AG09319 (cell line): ENCODE measurements around the gene RASA4.
A peak's percentile ranks its signal among the peaks of the same experiment; 100 is the strongest.
"Not testable (repeated sequence)": the region's sequence is repeated elsewhere in the genome, so short reads cannot be mapped to it uniquely, and the experiment has no call there.

Experiments used
- DNase-seq: peaks from one replicate; pipeline ENCODE4 v3.0.0-alpha.2; 2010; ENCODE audit warnings: low read depth; ENCODE audit errors: extremely low read depth
- TF ChIP-seq, protein P1 (sequence below): IDR thresholded peaks from 2 replicates; pipeline ENCODE4 v1.5.1; 2011; ENCODE audit warnings: low read depth, mild to moderate bottlenecking, inconsistent platforms, low read length, moderate library complexity

RASA4 gene

DNA sequence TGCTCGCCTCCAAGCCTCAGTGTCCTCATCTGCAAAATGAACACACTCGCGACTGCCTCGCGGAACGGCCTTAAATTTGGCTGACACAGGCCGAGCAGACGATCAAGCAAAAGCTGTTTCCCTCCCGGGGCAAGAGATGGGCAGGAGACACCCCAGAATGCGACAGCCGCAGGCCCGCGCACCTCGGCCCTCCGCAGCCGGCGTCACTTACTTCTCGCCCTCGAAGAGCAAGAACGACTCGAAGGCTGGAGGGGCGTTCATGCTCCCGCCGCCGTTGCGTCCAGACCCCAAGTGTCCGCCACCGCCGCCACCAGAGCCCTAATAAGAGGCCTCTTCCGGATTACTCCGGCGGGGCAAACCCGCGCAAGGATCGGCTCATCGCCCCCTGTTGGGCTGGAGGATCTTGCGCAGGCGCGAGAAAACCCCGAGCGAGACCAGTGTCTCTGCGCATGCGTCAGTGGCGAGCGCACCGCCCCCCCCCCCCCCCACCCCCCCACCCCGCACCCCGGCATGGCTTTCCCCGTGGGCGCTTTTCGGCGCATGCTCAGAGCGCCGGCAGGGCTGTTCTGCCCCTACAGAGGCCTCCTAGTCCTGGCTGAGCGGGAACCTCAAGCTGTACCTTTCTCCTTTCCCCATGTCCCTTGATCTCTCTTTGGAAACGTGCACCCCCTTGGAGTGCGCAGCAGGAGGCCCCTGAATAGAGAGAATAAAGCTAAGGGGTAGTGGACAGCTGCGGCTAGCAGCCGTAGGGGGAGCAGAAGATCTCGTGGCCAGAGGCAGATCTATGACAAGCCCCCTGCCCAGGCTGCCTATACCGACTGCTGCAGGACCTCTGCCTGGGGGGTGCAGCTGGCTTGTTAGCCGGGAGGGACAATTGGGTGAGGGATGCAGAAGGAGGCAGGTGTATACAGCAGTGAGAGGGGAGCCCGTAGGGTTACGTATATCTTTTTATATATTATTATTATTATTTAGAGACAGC, 44.0 kb downstream of the RASA4 start, which contains the start of gene POLR2J3:
TSS of gene POLR2J3 (minus strand) at position 323 of the 979 bp plus-strand sequence. CDS start at position 261, 62 bp downstream.
- TF ChIP-seq, protein P1, sequence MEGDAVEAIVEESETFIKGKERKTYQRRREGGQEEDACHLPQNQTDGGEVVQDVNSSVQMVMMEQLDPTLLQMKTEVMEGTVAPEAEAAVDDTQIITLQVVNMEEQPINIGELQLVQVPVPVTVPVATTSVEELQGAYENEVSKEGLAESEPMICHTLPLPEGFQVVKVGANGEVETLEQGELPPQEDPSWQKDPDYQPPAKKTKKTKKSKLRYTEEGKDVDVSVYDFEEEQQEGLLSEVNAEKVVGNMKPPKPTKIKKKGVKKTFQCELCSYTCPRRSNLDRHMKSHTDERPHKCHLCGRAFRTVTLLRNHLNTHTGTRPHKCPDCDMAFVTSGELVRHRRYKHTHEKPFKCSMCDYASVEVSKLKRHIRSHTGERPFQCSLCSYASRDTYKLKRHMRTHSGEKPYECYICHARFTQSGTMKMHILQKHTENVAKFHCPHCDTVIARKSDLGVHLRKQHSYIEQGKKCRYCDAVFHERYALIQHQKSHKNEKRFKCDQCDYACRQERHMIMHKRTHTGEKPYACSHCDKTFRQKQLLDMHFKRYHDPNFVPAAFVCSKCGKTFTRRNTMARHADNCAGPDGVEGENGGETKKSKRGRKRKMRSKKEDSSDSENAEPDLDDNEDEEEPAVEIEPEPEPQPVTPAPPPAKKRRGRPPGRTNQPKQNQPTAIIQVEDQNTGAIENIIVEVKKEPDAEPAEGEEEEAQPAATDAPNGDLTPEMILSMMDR: peak; percentile 41
- DNase-seq: peak; percentile 83

DNA sequence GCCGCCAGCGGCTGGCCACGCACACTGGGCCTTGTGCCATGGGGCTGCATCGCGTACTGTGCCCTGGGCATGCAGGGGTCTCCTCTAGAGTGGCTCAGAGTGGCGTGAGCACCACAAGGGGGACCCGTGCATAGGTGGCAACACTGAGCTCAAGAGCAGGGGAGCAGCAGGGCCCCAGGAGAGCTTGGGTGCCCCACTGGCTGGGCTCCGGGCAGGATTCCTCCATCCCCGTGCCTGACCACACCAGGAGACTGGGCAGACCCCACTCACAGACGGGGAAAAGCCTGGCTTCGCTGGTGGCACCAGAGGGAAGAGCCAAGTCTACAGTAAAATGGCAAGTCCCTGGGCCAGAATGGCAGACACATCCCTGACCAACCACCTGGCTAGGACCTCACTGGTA, 47.9 kb downstream of the RASA4 start:
- DNase-seq: not testable (repeated sequence)

DNA sequence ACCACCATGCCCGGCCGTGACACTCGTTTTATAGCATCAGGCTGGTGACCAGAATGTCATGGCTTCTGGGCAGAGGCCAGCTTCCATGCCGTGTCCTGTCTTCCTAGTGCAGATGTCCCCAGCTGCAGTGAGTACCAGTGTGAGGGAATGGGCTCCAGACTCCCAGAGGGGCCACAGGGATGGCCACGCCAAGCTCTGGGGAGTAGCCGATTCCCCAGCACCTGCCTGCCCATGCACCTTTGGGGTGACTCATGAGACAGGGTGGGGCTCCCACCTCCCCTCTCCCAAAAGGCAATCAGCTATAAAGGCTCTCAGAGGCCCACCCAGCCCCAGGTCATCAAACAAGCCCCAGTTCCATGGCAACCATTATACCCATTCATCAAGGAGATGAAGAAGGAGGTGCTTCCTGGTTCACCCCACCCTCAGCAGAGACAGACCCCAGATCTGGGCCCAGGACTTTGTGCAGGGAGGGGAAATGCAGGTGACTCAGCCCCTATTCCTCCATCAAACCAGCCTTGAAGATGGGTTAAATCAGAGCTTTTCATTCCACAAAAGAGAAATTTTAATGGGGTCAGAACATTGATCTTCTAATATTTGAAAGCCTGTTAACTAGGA, 65.6 kb downstream of the RASA4 start, which contains the start of gene SPDYE2:
TSS of gene SPDYE2 (plus strand) at position 419 of the 615 bp plus-strand sequence. CDS start 2,030 bp downstream, outside the sequence.
- not testable (repeated sequence) for DNase-seq

DNA sequence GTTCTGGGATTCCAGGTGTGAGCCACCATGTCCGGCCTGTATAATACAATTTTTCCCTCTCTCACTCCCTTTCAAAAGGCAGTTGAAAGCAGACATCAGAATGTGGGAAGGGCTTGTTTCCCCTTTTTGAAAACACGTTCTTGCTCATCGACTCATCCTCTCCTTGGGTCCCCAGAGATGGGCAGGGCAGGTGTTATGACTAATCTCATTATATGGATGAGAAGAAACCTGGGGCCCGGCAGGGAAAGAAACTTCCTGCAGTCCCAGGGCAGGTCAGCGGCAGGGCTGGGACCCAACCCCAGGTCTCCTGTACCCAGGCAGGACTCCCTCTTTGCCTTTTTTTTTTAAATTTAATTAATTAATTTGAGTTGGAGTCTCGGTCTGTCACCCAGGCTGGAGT, 70.2 kb downstream of the RASA4 start:
- not testable (repeated sequence) for DNase-seq

DNA sequence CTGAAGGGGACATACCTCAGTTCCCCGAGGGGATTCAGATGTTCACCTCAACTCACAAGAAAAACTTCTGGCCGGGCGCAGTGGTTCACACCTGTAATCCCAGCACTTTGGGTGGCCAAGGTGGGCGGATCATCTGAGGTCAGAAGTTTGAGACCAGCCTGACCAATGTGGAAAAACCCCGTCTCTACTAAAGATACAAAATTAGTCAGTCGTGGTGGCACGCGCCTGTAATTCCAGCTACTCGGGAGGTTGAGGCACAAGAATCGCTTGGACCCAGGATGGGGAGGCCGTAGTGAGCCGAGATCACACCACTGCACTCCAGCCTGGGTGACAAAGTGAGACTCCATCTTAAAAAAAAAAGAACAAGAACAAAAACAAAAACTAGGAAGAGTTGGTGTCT, 71.3 kb downstream of the RASA4 start:
- not testable (repeated sequence) for DNase-seq

DNA sequence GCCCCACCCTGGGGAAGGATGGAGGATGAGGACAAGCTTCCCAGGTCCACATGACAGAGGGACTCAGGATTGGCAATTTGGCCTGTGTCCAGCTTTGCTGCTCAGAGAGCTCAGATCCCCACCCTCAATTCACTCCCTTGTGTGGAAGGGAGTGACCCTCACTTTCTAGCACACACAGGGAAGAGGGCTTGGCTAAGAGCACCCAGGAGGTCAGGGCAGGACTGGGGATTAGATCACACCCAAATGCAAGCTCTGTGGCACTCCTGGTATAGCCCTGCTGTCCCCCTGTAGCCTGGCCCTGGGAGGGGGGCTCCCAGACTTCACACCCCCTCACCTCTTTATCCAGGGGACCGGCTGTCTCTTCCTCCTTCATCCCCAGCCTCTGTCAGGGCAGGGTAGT, 72.2 kb downstream of the RASA4 start:
- DNase-seq: not testable (repeated sequence)

DNA sequence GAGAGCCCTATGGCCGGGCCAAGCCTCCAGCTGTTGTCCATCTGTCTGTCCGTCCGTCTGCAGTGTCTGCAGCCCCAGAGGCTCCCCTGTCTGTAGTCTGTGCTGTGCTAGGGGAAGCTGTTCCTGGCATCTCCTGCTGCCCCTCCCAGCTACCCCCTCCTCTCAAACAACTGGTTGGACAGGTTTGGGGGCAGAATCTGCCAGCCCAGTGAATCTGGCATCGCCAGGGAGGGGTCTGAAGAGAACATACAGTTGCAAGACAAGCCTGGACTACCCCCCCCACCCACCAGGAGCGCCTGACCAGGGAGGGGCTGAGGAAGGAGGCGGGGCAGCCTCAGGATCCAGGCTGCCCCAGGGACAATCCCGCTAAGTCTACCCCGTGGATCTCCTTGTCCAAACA, 73.0 kb downstream of the RASA4 start, which contains the start of gene UPK3BL2:
TSS of gene UPK3BL2 (minus strand) at position 101 of the 400 bp plus-strand sequence. CDS start at position 41, 60 bp downstream.
- DNase-seq: not testable (repeated sequence)

DNA sequence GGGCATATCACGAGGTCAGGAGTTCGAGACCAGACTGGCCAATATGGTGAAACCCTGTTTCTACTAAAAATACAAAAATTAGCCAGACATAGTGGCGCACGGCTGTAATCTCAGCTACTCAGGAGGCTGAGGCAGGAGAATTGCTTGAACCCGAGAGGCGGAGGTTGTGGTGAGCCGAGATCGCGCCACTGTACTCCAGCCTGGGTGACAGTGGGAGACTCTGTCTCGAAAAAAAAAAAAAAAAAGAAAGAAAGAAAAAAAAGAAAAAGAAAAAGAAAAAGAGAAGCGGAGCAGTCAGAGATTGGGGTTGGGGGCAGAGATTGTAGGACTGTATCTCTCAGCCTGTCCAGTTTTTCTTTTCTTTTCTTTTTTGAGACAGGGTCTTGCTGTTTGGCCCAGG, 73.8 kb downstream of the RASA4 start:
- not testable (repeated sequence) for DNase-seq

DNA sequence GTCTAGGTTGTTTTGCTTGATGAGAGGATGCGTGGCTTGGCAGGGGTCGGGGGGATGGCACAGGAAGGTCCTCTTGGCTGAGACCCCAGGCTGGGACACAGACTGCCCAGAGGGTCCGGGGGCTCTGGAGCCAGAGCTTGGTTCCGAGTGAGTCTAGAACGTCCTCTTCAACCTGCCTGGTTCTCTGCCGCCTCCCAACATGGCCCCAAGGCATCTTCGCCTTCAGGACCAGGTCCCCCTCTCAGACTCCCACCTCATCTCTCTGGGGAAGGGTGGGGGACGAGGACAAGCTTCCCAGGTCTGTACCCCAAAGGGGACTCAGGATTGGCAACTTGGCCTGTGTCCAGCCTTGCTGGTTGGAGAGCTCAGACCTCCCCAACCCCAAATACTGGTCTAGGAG, 74.5 kb downstream of the RASA4 start:
- DNase-seq: not testable (repeated sequence)

DNA sequence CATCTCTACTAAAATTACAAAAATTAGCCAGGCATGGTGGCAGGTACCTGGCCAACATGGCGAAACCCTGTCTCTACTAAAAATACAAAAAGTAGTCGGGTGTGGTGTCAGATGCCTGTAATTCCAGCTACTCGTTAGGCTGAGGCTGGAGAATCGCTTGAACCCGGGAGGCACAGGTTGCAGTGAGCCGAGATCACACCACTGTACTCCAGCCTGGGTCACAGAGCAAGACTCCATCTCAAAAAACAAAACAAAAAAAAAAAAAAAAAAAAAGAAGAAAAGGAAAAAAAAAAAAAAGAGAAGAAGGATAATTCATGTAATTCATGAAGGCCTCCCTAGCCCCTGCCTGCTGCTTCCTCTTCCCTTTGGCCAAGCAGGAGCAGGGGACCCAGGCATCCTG, 76.0 kb downstream of the RASA4 start:
- not testable (repeated sequence) for DNase-seq

DNA sequence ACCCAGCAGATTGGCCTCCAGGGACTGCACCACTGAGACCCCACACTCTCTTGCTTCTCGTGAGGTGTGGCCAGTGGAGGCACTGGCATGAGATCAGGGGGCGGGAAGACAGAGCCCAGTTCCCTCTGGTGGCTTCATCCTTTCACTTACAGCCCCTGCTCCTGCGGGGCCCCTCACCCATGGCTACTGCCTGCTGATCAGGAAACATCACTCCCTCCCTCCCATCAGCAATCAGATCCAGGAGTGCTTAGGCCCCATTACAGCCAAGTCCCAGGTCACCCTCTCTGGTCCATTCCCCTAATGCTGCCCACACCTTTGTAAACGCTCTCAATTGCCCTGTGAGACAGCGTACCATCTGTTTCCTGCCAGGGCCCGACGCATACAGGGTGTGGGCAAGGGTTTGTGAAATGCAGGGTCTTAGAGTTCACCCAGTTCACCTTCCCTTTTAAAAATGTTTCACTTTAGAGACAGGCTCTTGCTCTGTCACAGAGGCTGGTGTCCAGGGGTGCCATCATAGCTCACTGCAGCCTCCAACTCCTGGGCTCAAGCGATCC, 81.4 kb downstream of the RASA4 start:
- not testable (repeated sequence) for DNase-seq

DNA sequence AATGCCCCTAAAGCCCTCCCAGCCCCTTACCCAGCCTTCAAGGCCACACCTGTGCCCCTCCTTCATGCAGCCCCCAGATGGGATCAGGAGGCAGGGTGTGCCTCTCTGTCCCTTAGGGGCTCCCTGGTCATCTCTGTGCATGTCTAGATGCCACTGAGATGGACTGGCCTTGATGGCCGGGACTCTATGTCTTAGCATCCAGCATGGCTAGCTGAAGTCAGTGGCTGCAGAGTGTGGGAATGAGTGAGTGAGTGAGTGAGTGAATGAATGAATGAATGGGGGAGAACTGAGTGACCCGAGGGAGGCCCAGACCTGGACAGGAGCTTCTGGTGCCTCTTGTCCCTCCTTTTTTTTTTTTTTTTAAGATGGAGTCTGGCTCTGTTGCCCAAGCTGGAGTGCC, 84.4 kb downstream of the RASA4 start:
- DNase-seq: not testable (repeated sequence)

DNA sequence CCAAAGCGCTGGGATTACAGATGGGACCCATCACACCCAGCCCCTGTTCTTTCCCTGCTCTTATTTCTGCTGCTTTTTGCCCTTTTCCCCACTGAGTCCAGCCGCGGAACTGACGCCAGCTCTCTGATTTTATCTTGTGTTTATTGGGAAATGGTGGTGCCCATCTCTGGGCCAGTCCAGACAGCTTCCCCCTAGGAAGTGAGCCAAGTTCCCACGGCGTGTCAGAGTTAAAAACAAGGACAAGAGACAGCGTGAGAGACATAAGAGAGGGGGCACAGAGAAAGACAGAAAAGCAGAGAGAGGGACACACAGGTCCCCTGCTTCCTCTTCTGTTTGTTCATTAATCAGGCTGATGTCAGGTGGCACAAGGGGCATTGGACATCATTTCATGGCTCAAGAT, 85.0 kb downstream of the RASA4 start:
- not testable (repeated sequence) for DNase-seq

DNA sequence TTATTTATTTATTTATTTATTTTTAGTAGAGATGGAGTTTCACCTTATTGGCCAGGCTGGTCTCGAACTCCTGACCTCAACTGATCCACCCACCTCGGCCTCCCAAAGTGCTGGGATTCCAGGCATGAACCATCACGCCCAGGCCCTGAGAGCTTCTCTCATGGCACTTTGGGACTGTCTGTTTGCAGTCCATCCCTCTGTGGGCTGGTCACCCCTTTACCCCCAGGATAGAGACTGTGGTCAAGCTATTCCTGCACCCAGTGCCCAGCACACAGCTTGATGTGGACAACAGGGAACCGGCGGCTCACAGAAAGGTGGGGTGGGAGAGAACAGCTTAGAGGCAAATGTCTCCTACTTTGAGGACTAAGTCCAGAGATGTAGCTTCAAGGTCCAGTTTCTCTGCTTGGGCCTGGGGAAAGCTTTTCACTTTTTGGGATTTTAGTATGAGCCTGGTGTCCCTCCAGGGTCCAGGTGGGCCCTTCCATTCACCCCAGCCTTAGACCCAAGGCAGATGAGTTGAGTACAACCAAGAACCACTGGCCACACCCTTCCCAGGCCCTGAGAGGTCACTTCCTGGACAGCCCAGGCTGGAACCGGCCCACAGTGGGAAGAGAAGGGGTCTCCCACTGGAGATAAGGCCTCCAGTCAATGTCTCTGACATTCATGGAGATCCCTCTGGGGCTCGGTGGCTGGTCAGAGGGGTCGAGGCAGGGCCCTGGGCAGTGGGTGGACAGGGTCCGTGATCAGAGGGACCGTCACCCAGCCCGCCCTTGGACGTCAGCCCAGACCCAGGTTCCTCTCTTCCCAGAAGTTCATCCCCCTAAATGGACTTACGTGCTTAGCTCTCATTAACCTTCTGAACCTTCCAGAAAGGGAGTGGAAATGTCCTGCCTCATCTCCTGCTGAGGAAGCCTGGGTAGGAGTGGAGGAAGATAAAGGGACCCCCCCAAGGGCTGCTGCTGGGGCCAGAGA, 88.4 kb downstream of the RASA4 start:
- not testable (repeated sequence) for DNase-seq

DNA sequence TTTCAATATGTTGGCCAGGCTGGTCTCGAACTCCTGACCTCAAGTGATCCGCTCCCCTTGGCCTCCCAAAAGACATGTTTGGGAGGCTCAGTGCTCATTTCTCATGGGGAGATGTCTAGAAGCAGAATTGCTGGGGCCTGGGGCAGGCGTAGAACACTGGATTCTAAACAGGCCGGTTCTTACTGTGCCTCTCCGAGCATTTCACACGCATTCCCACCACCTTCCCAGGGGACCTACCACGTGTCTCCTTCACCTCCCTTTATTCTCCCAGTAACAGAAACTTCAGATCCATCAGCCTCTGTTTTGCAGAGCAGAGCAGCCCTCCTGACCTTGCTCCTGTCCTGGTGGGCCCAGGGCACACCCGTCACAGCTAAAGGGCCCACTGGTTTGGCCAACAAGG, 89.4 kb downstream of the RASA4 start:
- DNase-seq: not testable (repeated sequence)

DNA sequence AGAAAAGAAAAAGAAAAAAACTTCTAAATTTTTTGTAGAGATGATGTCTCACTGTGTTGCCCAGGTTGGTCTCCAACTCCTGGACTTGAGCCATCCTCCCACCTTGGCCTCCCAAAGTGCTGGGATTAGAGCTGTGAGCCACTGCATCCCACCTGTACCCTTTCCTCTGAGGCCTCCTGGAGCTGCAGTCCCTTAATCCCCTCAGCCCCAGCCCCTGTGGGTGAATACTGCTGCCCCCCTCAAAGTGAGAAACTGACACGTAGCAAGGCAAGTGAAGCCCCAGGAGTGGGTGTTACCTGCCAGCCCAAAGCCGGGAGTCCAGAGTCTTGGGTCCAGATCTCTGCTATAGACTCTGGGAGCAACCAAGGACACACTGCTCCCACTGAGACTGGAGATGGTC, 91.8 kb downstream of the RASA4 start:
- DNase-seq: not testable (repeated sequence)
